Fibroblast of lung (primary cell): Measurements from ENCODE around the gene PACSIN1. TPM values are rescaled to one million over a fixed set of nuclear protein-coding genes. Genes with fewer than 3 reads are reported as not detected.
A peak's percentile ranks its signal among the peaks of the same experiment; 100 is the strongest.

ENCODE experiments used
- DNase-seq, 2 donors: peaks; one replicate each; pipeline versions ENCODE4 v3.0.0 to v3.0.0-alpha.2; 2010; ENCODE audit warnings: low read depth in 2 of 2
- H2AFZ ChIP-seq: 2 replicates; pipeline ENCODE4 v1.5.1; 2012; ENCODE audit warnings: low read length, control low read depth, inconsistent platforms
- H3K27ac ChIP-seq: 2 replicates; pipeline ENCODE4 v1.5.1; 2011; ENCODE audit warnings: low read length, control low read depth; ENCODE audit not compliant: insufficient read depth
- H3K27me3 ChIP-seq: 2 replicates; pipeline ENCODE4 v1.5.1; 2011; ENCODE audit warnings: mild to moderate bottlenecking, low read length; ENCODE audit not compliant: control insufficient read depth, insufficient read depth
- H3K36me3 ChIP-seq: 2 replicates; pipeline ENCODE4 v1.5.1; 2011; ENCODE audit warnings: low read length; ENCODE audit not compliant: control insufficient read depth, insufficient read depth
- H3K4me1 ChIP-seq: 2 replicates; pipeline ENCODE4 v1.5.1; 2011; ENCODE audit warnings: low read length; ENCODE audit not compliant: control insufficient read depth, insufficient read depth; ENCODE audit errors: extremely low read depth
- H3K4me2 ChIP-seq: 2 replicates; pipeline ENCODE4 v1.5.1; 2011; ENCODE audit warnings: low read length, control low read depth; ENCODE audit not compliant: insufficient read depth; ENCODE audit errors: extremely low read depth
- H3K4me3 ChIP-seq, 4 experiments: fragments of 200-600 bp in 1 of 4; sonication (generic) in 1 of 4; replicated peaks in 1 of 4; 2 replicates each; pipeline ENCODE4 v1.5.1; 2011 to 2016; ENCODE audit warnings: low read length in 4 of 4, low read depth in 3 of 4, mild to moderate bottlenecking in 3 of 4, control low read depth in 2 of 4, inconsistent platforms in 1 of 4, mixed read lengths in 1 of 4; ENCODE audit not compliant: insufficient read depth in 1 of 4; ENCODE audit errors: control extremely low read depth in 1 of 4
- H3K79me2 ChIP-seq: 2 replicates; pipeline ENCODE4 v1.5.1; 2012; ENCODE audit warnings: mild to moderate bottlenecking, low read length, inconsistent platforms; ENCODE audit not compliant: control insufficient read depth, insufficient read depth
- H3K9ac ChIP-seq: 2 replicates; pipeline ENCODE4 v1.5.1; 2011; ENCODE audit warnings: mild to moderate bottlenecking, low read length, control low read depth; ENCODE audit not compliant: insufficient read depth
- H3K9me3 ChIP-seq: 2 replicates; pipeline ENCODE4 v1.5.1; 2012; ENCODE audit warnings: low read depth, low read length; ENCODE audit not compliant: control insufficient read depth, insufficient read depth
- H4K20me1 ChIP-seq: 2 replicates; pipeline ENCODE4 v1.5.1; 2011; ENCODE audit warnings: low read length; ENCODE audit not compliant: control insufficient read depth, insufficient read depth; ENCODE audit errors: extremely low read depth
- CTCF ChIP-seq, 2 donors: IDR thresholded peaks in 1 of 2; conservative IDR thresholded peaks in 1 of 2; 1 replicate in 1 of 2; 2 replicates in 1 of 2; pipeline ENCODE4 v1.5.1; 2011 to 2012; ENCODE audit warnings: low read length in 2 of 2, control low read depth in 1 of 2, inconsistent platforms in 1 of 2, low read depth in 1 of 2, mild to moderate bottlenecking in 1 of 2
- EZH2 ChIP-seq: IDR thresholded peaks from 2 replicates; pipeline ENCODE4 v1.5.1; 2012; ENCODE audit warnings: low read length, control low read depth, mild to moderate bottlenecking; ENCODE audit errors: missing control alignments
- polyA minus RNA-seq: library from RNA; depleted of rRNA, polyadenylated mRNA; stranded (reverse); fragments of >200 nt; gene quantifications from 2 replicates; pipeline ENCODE4 v1.2.3, GENCODE V29; 2011; ENCODE audit warnings: low replicate concordance
- polyA plus RNA-seq, 2 donors: library from polyadenylated mRNA; depleted of rRNA in 1 of 2; stranded (reverse) in 1 of 2; unstranded in 1 of 2; fragments of >200 nt; gene quantifications; 2 replicates each; pipeline ENCODE4 v1.2.1, GENCODE V29; 2011 to 2012; ENCODE audit warnings: missing spikeins in 1 of 2
- total RNA-seq: library from RNA; depleted of rRNA; stranded (reverse); fragments of >200 nt; gene quantifications from 2 replicates; pipeline ENCODE4 v1.2.1, GENCODE V29; 2014

Gene PACSIN1
- under 0.01 TPM in 1 of 2 replicates, not detected in the other for total RNA-seq
- 0.02 TPM in 1 of 2 replicates, not detected in the other for polyA plus RNA-seq
- polyA plus RNA-seq (2012), result not detected in 2 replicates
- polyA minus RNA-seq, result not detected in 2 replicates

GRCh38 chr6:34465531-34466241 lies at the start of gene PACSIN1:
Gene PACSIN1 (plus strand): TSS chr6:34466076. CDS start chr6:34526306, 60,230 bp downstream.
- no peaks in the 10 kb centered on the region for H4K20me1 ChIP-seq
- H3K4me2 ChIP-seq, result peak within 1 kb of the TSS; percentile 40
- peaks cover 2% of the 10 kb centered on the region for H3K4me1 ChIP-seq
- H3K27ac ChIP-seq, result no peak within 1 kb of the TSS
- TF ChIP-seq EZH2, result peak; percentile 82
- no peak for TF ChIP-seq CTCF (conservative IDR thresholded peaks at IDR 0.05 in 1 of 2, IDR thresholded peaks at IDR 0.05 in 1 of 2; ENCODE audit: low read depth in 1 of 2, low read length in 2 of 2)
- peaks cover 22% of the 10 kb centered on the region for H3K27me3 ChIP-seq
- no peaks in the 10 kb centered on the region for H3K36me3 ChIP-seq
- no peak within 1 kb of the TSS for H2AFZ ChIP-seq
- no peak within 1 kb of the TSS for H3K9ac ChIP-seq
- no peaks in the 10 kb centered on the region for H3K79me2 ChIP-seq
- H3K4me3 ChIP-seq, result peak within 1 kb of the TSS in 1 of 4 experiments; percentile 20
- peak in 1 of 2 donors; percentile 20 for DNase-seq
- no peaks in the 10 kb centered on the region for H3K9me3 ChIP-seq

- H4K20me1 ChIP-seq, result no peaks in the 10 kb centered on the region
- H3K9ac ChIP-seq, result no peak overlapping the region
- peaks cover 21% of the 10 kb centered on the region for H3K36me3 ChIP-seq
- H3K79me2 ChIP-seq, result peaks cover 11% of the 10 kb centered on the region
- H2AFZ ChIP-seq, result no peak overlapping the region
- H3K27ac ChIP-seq, result no peak overlapping the region
- TF ChIP-seq CTCF (conservative IDR thresholded peaks at IDR 0.05 in 1 of 2, IDR thresholded peaks at IDR 0.05 in 1 of 2; ENCODE audit: low read depth in 1 of 2, low read length in 2 of 2) (no peak), EZH2 (no peak)
- peaks cover 2% of the 10 kb centered on the region for H3K4me1 ChIP-seq
- H3K4me2 ChIP-seq, result no peak overlapping the region
- H3K9me3 ChIP-seq, result no peaks in the 10 kb centered on the region
- no peak for DNase-seq
- no peaks in the 10 kb centered on the region for H3K27me3 ChIP-seq
- no peak overlapping the region for H3K4me3 ChIP-seq
Observed at GRCh38 chr6:34416877-34417371, 49.0 kb upstream of the PACSIN1 start.

DNA sequence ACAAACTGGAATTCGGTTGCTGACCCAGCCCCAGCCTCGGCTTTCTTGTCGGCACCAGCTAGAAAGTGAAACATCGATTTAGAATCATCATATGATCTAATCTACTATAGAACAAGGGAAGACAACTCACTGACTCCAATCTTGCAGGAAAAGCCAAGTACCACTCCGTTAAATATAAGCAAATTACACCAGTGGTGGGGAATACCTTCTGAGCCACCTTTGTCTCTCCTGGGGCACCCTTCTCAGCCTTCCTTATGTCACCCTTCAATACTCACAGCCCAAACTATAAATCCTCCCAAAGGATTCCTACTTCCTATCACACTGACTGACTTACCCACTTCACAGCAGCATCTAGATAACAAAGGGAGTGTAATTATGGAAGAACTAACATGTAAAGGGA lies 47.5 kb upstream of the PACSIN1 start:
- Histone ChIP-seq H2AFZ (no peak overlapping the region), H3K9me3 (no peaks in the 10 kb centered on the region), H3K4me3 (no peak overlapping the region), H3K4me2 (no peak overlapping the region), H3K27me3 (no peaks in the 10 kb centered on the region), H4K20me1 (no peaks in the 10 kb centered on the region), H3K4me1 (peaks cover 5% of the 10 kb centered on the region), H3K36me3 (peaks cover 22% of the 10 kb centered on the region), H3K9ac (no peak overlapping the region), H3K27ac (no peak overlapping the region), H3K79me2 (peaks cover 21% of the 10 kb centered on the region)
- no peak for DNase-seq
- TF ChIP-seq EZH2 (no peak), CTCF (conservative IDR thresholded peaks at IDR 0.05 in 1 of 2, IDR thresholded peaks at IDR 0.05 in 1 of 2; ENCODE audit: low read depth in 1 of 2, low read length in 2 of 2) (no peak)
